Measurements from ENCODE around the gene TRABD2B.

- no peak for TF ChIP-seq REST (IDR thresholded peaks at IDR 0.05; ENCODE audit: insufficient read depth in 1 of 2, low read depth in 2 of 2, low read length in 2 of 2)
- no peak for TF ChIP-seq SIN3A (IDR thresholded peaks at IDR 0.05; ENCODE audit: borderline replicate concordance, insufficient read depth, low read length)
- no peak for TF ChIP-seq TAF1 (IDR thresholded peaks at IDR 0.05; ENCODE audit: borderline replicate concordance, insufficient read depth, low read length)
Observed at GRCh38 chr1:47787560-47787959, 209.6 kb downstream of the TRABD2B start.

All from PFSK-1 (cell line).